ENCODE measurements around the gene KLK7. TPM values are rescaled to one million over a fixed set of nuclear protein-coding genes. Genes with fewer than 3 reads are reported as not detected.

Gene KLK7
- polyA plus RNA-seq, 1 donor, result 0.42 TPM

GRCh38 chr19:50932690-50933083, 51.0 kb downstream of the KLK7 start:
- Histone ChIP-seq H3K4me3 (ENCODE audit: low read length) (no peak overlapping the region), H3K27ac (ENCODE audit: low read length) (no peak overlapping the region), H3K4me1 (ENCODE audit: control insufficient read depth, insufficient read depth, low read length) (no peaks in the 10 kb centered on the region), H3K27me3 (ENCODE audit: control insufficient read depth, insufficient read depth, low read length) (peaks cover 13% of the 10 kb centered on the region), H3K9me3 (ENCODE audit: control insufficient read depth, low read depth, low read length) (no peaks in the 10 kb centered on the region), H3K36me3 (ENCODE audit: control insufficient read depth, insufficient read depth, low read length) (no peaks in the 10 kb centered on the region)
- DNase-seq, result no peak
- WGBS (ENCODE audit: insufficient coverage, low lambda C conversion rate), result 100% methylated on average over 2 of the region's 4 CpGs

- no peak for DNase-seq
- WGBS (ENCODE audit: insufficient coverage, low lambda C conversion rate), result 83% methylated on average over 7 of the region's 11 CpGs
- Histone ChIP-seq H3K27me3 (ENCODE audit: control insufficient read depth, insufficient read depth, low read length) (peaks cover 13% of the 10 kb centered on the region), H3K27ac (ENCODE audit: low read length) (no peak overlapping the region), H3K36me3 (ENCODE audit: control insufficient read depth, insufficient read depth, low read length) (no peaks in the 10 kb centered on the region), H3K4me1 (ENCODE audit: control insufficient read depth, insufficient read depth, low read length) (no peaks in the 10 kb centered on the region), H3K9me3 (ENCODE audit: control insufficient read depth, low read depth, low read length) (no peaks in the 10 kb centered on the region), H3K4me3 (ENCODE audit: low read length) (no peak overlapping the region)
These were observed 51.6 kb downstream of the KLK7 start for GRCh38 chr19:50932018-50932689.

GRCh38 chr19:50931023-50931422, 52.7 kb downstream of the KLK7 start:
- Histone ChIP-seq H3K4me3 (ENCODE audit: low read length) (no peak overlapping the region), H3K9me3 (ENCODE audit: control insufficient read depth, low read depth, low read length) (no peaks in the 10 kb centered on the region), H3K27me3 (ENCODE audit: control insufficient read depth, insufficient read depth, low read length) (peaks cover 13% of the 10 kb centered on the region), H3K27ac (ENCODE audit: low read length) (no peak overlapping the region), H3K4me1 (ENCODE audit: control insufficient read depth, insufficient read depth, low read length) (no peaks in the 10 kb centered on the region), H3K36me3 (ENCODE audit: control insufficient read depth, insufficient read depth, low read length) (no peaks in the 10 kb centered on the region)
- DNase-seq, result no peak

- peaks cover 13% of the 10 kb centered on the region for H3K27me3 ChIP-seq (ENCODE audit: control insufficient read depth, insufficient read depth, low read length)
- no CpG with 5 or more reads among the region's 5 CpGs for WGBS (ENCODE audit: insufficient coverage, low lambda C conversion rate)
These were observed 54.9 kb downstream of the KLK7 start for GRCh38 chr19:50928831-50929230.

More at GRCh38 chr19:50928831-50929230, 54.9 kb downstream of the KLK7 start:
- no peaks in the 10 kb centered on the region for H3K36me3 ChIP-seq (ENCODE audit: control insufficient read depth, insufficient read depth, low read length)
- H3K9me3 ChIP-seq (ENCODE audit: control insufficient read depth, low read depth, low read length), result no peaks in the 10 kb centered on the region
- DNase-seq, result no peak
- H3K4me3 ChIP-seq (ENCODE audit: low read length), result no peak overlapping the region
- H3K4me1 ChIP-seq (ENCODE audit: control insufficient read depth, insufficient read depth, low read length), result no peaks in the 10 kb centered on the region
- no peak overlapping the region for H3K27ac ChIP-seq (ENCODE audit: low read length)

Other genes with a start within 250 kb of the KLK7 start
- gene GPR32, start 213.5 kb downstream of the KLK7 start, polyA plus RNA-seq, result not detected
- 0.09 TPM for gene ACP4, start 193.5 kb downstream of the KLK7 start, polyA plus RNA-seq
- gene KLK1, start 160.1 kb downstream of the KLK7 start, polyA plus RNA-seq, result 23.1 TPM
- 0.10 TPM for gene KLK15, start 150.3 kb downstream of the KLK7 start, polyA plus RNA-seq
- gene KLK3, start 129.0 kb downstream of the KLK7 start, polyA plus RNA-seq, result 0.90 TPM
- gene KLK2, start 110.5 kb downstream of the KLK7 start, polyA plus RNA-seq, result 0.15 TPM
- not detected for gene KLK4, start 72.5 kb downstream of the KLK7 start, polyA plus RNA-seq
- gene KLK5, start 30.9 kb downstream of the KLK7 start, polyA plus RNA-seq, result 1.6 TPM
- gene KLK6, start 14.3 kb downstream of the KLK7 start, polyA plus RNA-seq, result 0.58 TPM
- 0.79 TPM for gene KLK8, start 17.7 kb upstream of the KLK7 start, polyA plus RNA-seq
- 2.3 TPM for gene KLK10, start 35.8 kb upstream of the KLK7 start, polyA plus RNA-seq
- gene KLK11, start 42.7 kb upstream of the KLK7 start, polyA plus RNA-seq, result 10.3 TPM
- 2.4 TPM for gene KLK12, start 51.1 kb upstream of the KLK7 start, polyA plus RNA-seq
- 0.45 TPM for gene KLK13, start 81.2 kb upstream of the KLK7 start, polyA plus RNA-seq
- gene KLK14, start 99.0 kb upstream of the KLK7 start, polyA plus RNA-seq, result 0.12 TPM
- 4.1 TPM for gene CTU1, start 124.5 kb upstream of the KLK7 start, polyA plus RNA-seq
- 0.76 TPM for gene SIGLEC9, start 141.0 kb upstream of the KLK7 start, polyA plus RNA-seq
- 1.8 TPM for gene SIGLEC7, start 158.4 kb upstream of the KLK7 start, polyA plus RNA-seq
- gene CD33, start 241.2 kb upstream of the KLK7 start, polyA plus RNA-seq, result 5.4 TPM